Hematopoietic multipotent progenitor cell treated with erythropoietin and hydrocortisone succinate and interleukin-3 and kit ligand, for 15 days (in vitro differentiated cells): ENCODE data around the gene GRAMD2A.

Experiments
- DNase-seq: peaks from one replicate; pipeline ENCODE4 v3.0.0-alpha.2; 2015; ENCODE audit warnings: low spot score

Gene GRAMD2A

DNA sequence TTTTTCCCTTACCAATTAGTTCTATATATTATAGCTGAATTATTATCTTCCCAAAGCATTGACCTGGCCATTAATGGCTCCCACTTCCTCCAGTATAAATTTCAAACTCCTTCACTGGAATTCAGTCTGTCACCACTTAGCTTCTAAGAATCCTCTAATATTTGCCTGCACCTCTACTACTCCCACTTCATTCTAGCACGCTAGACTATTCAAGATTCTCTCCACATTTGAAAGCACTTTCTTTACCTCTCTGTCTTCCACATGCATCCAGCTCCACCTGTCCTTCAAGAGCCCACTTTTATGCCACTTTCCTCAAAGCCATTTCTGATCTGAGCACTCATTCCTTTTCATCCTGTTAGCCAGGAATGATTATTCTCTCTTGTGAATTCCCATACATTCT, 64.4 kb downstream of the GRAMD2A start:
- no peak for DNase-seq

DNA sequence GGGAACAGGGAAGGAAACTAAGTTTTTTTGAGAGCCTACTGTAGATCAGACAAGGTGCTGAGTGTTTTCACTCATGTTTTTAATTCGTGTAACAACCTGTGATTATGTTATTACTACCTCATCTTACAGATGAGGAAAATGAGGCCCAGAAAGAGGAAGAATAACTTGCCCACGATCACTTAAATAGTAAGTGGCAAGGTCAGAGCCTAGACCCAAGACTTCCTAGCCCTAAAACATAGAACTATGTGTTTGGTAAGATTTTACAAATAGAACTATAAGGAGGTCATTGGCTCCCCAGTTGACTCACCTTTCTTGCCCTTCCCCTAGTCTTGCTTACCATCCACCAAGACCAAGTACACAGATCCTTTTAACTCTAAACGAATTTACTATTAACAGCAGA, 65.7 kb downstream of the GRAMD2A start:
- DNase-seq, result no peak

GRCh38 chr15:72130272-72130671, 67.3 kb downstream of the GRAMD2A start:
- DNase-seq, result no peak

DNA sequence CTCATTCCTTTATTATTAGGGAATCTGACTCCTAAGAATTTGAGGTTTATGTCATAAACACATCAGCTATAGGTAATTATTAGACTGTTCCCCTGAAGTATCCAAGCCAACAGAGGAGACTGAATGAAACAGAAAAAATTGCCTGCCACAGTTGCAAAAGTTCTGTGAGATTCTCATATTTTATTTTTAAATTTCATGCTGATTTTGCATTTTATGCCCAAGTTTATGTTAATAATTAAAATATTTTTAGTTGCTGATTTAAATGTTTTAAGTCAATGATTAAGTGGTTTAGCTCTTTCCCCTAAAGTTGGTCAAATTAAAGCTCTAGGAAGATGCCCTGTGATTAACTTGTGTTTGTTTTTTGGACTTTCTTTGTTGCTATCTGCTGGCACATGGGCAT, 69.2 kb downstream of the GRAMD2A start:
- no peak for DNase-seq

DNA sequence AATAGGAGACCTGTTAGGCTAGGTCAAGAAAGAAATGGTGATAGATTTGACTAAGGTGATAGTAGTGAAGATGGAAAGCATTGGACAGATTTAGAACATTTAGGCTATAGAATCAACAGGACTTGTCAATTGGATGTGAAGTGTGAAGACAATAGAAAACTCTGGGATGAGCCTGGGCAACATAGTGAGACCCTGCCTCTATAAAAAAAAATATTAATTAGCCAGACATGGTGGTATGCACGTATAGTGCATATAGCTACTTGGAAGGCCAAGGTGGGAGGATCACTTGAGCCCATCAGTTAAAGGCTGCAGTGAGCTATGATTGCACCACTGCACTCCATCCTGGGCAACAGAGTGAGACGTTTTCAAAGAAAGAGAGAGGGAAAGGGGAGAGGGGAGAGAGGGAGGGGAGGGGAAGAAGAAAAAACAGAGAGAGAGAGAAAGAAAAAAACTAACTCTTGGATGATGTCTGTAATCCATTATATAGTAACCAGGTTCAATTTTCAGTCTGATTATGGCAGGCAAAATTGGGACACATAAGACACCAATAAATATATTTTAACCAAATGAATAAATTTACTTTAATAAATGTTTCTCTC, 69.8 kb downstream of the GRAMD2A start:
- DNase-seq, result no peak

DNA sequence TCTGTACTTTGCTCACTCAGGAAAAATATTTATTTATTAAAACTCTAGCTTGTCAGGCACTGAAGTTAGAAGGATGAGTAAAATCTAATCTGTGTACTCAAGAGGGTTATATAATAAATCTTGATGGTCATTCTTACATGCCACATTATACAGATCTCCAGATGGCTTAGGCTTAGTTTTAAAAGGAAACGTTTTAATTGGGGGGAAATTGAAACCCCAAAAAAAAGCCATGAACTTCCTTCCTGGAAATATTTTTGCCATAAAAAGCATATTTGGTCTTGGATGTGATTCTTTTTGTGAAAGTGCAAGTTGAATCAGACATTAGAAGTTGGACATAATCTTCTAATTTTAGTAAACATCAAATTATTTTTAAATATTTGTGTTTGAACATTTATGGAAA, 73.4 kb downstream of the GRAMD2A start:
- no peak for DNase-seq

- peak; percentile 99 for DNase-seq
These were observed 79.3 kb downstream of the GRAMD2A start, which contains the start of the genes MYO9A and SENP8 for GRCh38 chr15:72118017-72118978. TSS of gene MYO9A (minus strand) at chr15:72118150. CDS start at chr15:72046563, 71,587 bp downstream. TSS of gene SENP8 (plus strand) at chr15:72118403. CDS start at chr15:72139624, 21,221 bp downstream.

DNA sequence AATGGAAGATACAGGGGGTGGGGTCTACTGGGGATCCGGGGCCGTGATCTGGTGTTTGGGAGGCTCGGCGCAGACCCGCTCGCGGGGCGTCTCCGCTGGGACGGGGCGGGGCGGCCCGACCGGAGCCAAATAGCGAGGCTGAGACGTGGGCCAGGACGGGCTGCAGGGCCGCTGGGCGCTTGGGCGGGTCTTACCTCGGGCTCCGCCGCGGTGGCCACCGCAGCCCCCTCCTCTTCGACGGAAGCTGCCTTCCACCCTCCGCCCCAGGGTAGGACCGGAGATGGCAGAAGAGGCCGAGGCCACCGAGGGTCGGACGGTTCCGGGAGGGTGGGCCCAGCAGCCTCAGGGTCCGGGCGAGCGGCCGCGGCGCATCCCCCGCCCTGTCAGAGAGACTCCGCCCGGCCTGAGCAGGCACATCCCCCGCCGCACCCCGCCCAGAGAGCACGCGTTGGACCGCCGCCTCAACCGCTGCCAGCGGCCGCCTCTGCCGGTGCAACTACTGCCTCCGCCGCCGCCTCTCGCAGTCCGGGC, 80.0 kb downstream of the GRAMD2A start:
- peak; percentile 64 for DNase-seq

- DNase-seq, result peak; percentile 25
These were observed 80.7 kb downstream of the GRAMD2A start for GRCh38 chr15:72116731-72117485.

- DNase-seq, result no peak
These were observed 84.1 kb downstream of the GRAMD2A start for GRCh38 chr15:72113347-72114031.

GRCh38 chr15:72112805-72113204, 84.8 kb downstream of the GRAMD2A start:
- DNase-seq, result no peak

- DNase-seq, result no peak
These were observed 85.5 kb downstream of the GRAMD2A start for GRCh38 chr15:72112116-72112515.

- DNase-seq, result no peak
These were observed 87.2 kb downstream of the GRAMD2A start for GRCh38 chr15:72110355-72110754.
